RWPE2 (cell line): Measurements from ENCODE around the gene ZDHHC20.
"Not testable (repeated sequence)": the region's sequence is repeated elsewhere in the genome, so short reads cannot be mapped to it uniquely, and the experiment has no call there.

ENCODE experiments used
- ATAC-seq: fragments of 200-7000 bp; cut with Tn5 transposase; 3 replicates; pipeline ENCODE4 v1.9.1; 2021; ENCODE audit warnings: low read depth
- DNase-seq: peaks from one replicate; pipeline ENCODE4 v3.0.0-alpha.2; 2020; ENCODE audit warnings: low spot score
- H3K27ac ChIP-seq: fragments of 450-650 bp; 2 replicates; pipeline ENCODE4 v1.5.1; 2017; ENCODE audit warnings: mild to moderate bottlenecking; ENCODE audit not compliant: poor library complexity, severe bottlenecking
- H3K27me3 ChIP-seq: fragments of 250-450 bp; sonication (Bioruptor Pico); 2 replicates; pipeline ENCODE4 v1.5.1; 2021; ENCODE audit warnings: mild to moderate bottlenecking, moderate library complexity; ENCODE audit not compliant: insufficient read depth, poor library complexity, severe bottlenecking
- H3K36me3 ChIP-seq: fragments of 250-450 bp; sonication (Bioruptor Pico); 2 replicates; pipeline ENCODE4 v1.5.1; 2020; ENCODE audit warnings: low read depth, mild to moderate bottlenecking, moderate library complexity
- H3K4me1 ChIP-seq: fragments of 250-450 bp; sonication (Bioruptor Pico); 2 replicates; pipeline ENCODE4 v1.5.1; 2021; ENCODE audit warnings: mild to moderate bottlenecking, moderate library complexity; ENCODE audit not compliant: insufficient read depth, poor library complexity, severe bottlenecking
- H3K4me3 ChIP-seq: fragments of 250-450 bp; sonication (Bioruptor Pico); 2 replicates; pipeline ENCODE4 v1.5.1; 2021; ENCODE audit warnings: mild to moderate bottlenecking, moderate library complexity; ENCODE audit not compliant: severe bottlenecking
- H3K9me3 ChIP-seq: fragments of 250-450 bp; sonication (Bioruptor Pico); 2 replicates; pipeline ENCODE4 v1.5.1; 2021; ENCODE audit warnings: mild to moderate bottlenecking, moderate library complexity; ENCODE audit not compliant: severe bottlenecking
- TF ChIP-seq, protein P1 (sequence below): fragments of 450-650 bp; IDR thresholded peaks from one replicate; pipeline ENCODE4 v1.5.1; 2017; ENCODE audit warnings: mild to moderate bottlenecking, moderate library complexity; ENCODE audit not compliant: poor library complexity, severe bottlenecking

ZDHHC20 gene

DNA sequence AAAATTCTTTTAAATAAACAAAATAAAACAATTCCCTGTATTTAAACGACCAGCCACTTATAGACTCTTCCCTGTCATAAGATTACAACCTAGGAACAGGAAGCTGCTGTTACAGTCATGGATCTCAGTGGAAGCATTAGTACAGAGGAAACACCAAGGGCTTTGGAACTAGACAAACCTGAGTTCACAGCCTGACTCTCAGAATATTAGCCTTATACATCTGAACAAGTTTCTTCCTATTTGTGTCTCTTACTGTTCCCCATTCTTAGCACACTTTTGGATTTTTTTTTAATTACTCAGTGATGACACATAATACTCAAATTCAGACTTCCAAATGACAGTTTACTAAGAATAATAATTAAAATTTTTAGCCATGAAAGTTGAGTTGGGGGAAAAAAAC lies 46.1 kb downstream of the ZDHHC20 start:
- Histone ChIP-seq H3K36me3 (peaks cover 31% of the 10 kb centered on the region), H3K27ac (peak overlapping the region; percentile 21), H3K4me3 (no peak overlapping the region), H3K27me3 (no peaks in the 10 kb centered on the region), H3K9me3 (no peaks in the 10 kb centered on the region), H3K4me1 (no peaks in the 10 kb centered on the region)
- DNase-seq (no peak), ATAC-seq (peak; percentile 60; the same call in 2 of the 3 replicates)
- TF ChIP-seq, protein P1, sequence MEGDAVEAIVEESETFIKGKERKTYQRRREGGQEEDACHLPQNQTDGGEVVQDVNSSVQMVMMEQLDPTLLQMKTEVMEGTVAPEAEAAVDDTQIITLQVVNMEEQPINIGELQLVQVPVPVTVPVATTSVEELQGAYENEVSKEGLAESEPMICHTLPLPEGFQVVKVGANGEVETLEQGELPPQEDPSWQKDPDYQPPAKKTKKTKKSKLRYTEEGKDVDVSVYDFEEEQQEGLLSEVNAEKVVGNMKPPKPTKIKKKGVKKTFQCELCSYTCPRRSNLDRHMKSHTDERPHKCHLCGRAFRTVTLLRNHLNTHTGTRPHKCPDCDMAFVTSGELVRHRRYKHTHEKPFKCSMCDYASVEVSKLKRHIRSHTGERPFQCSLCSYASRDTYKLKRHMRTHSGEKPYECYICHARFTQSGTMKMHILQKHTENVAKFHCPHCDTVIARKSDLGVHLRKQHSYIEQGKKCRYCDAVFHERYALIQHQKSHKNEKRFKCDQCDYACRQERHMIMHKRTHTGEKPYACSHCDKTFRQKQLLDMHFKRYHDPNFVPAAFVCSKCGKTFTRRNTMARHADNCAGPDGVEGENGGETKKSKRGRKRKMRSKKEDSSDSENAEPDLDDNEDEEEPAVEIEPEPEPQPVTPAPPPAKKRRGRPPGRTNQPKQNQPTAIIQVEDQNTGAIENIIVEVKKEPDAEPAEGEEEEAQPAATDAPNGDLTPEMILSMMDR = no peak

DNA sequence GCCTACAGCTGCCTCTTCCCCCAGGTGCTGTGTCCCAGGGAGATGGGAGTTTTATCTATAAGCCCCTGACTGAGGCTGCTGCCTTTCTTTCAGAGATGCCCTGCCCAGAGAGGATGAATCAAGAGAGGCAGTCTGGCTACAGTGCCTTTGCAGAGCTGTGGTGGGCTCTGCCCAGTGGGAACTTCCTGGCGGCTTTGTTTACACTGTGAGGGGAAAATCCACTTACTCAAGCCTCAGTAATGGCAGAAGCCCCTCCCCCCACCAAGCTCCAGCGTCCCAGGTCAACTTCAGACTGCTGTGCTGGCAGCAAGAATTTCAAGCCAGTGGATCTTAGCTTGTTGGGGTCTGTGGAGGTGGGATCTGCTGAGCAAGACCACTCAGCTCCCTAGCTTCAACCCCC lies 48.6 kb downstream of the ZDHHC20 start:
- H3K27ac ChIP-seq, H3K9me3 ChIP-seq, H3K27me3 ChIP-seq, DNase-seq, H3K4me1 ChIP-seq, ATAC-seq, H3K4me3 ChIP-seq: not testable (repeated sequence)
- H3K36me3 ChIP-seq = peaks cover 28% of the 10 kb centered on the region

DNA sequence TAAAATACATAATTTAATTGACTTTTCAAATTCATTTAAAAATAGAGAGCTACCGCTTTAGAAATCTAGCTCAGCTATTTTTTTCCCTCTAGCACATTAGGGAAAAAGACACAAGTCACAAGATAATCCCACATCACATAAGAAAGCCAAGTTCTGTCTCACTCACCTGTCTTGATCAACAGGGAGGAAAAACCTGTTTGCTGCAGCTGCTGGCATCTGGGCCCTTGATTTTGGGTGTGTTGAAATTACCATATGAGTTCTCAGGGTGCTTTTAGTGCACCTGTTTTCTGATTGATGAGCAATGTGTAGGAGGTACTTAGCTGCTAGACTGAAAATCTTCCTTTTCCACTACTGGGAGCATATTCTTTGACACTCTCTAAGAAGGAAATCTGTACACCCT lies 53.8 kb downstream of the ZDHHC20 start:
- H3K27me3 ChIP-seq = no peaks in the 10 kb centered on the region
- no peak for ATAC-seq
- H3K27ac ChIP-seq = no peak overlapping the region
- no peak overlapping the region for H3K4me3 ChIP-seq
- H3K4me1 ChIP-seq = peaks cover 4% of the 10 kb centered on the region
- TF ChIP-seq, protein P1 = no peak
- no peaks in the 10 kb centered on the region for H3K9me3 ChIP-seq
- peaks cover 23% of the 10 kb centered on the region for H3K36me3 ChIP-seq
- DNase-seq = no peak

DNA sequence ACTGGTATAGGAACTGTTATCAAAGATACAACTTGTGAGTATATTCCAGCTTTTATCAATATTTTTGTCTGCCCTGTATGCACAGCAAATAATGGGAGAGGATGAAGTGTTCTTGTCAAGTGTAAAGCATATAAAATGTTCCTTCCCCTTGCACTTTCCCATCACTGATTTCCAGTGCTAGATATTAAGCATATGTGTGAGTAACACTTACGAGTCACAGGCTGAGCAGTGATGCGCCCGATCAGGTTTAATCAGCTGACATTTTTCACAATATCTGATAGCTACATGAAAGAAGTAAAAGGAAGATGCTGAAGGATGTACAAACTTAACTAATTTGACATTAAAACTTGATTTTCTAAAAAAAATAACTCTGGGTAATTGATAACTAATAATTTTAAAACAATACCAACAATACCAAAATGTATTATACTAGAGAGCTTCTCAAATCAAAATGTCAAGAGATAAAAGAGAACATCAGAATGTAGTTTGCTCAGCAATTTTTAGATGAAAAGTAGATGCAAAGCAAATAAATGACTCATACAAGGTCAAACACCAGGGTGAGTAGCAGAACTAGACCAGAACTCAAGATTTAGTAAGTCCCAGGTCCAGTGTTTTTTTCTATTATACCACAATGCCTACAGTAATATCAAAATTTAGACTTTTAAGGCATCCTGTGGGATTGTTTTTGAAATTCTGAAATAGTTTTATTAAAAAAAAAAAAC lies 56.4 kb downstream of the ZDHHC20 start:
- peaks cover 24% of the 10 kb centered on the region for H3K36me3 ChIP-seq
- no peak for DNase-seq

DNA sequence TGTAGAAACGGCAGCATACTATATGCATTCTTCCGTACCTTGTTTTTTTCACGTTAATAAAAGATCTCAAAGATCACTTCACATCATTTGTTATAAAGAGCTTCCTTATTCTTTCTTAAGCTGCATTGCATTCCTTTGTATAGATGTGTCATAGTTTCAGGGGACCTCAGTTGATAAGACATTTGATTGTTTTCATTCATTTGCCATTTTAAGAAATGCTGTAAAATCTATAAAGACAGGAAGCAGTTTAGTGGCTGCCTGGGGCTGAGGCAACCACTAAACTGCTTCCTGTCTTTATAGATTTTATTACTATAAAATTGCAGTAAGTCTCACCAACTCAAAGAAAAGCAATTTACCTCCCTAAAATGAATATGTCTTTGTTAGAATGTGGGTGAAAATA lies 59.4 kb downstream of the ZDHHC20 start:
- peaks cover 8% of the 10 kb centered on the region for H3K4me1 ChIP-seq
- no peaks in the 10 kb centered on the region for H3K9me3 ChIP-seq
- ATAC-seq = no peak
- TF ChIP-seq, protein P1 = no peak
- no peaks in the 10 kb centered on the region for H3K27me3 ChIP-seq
- H3K27ac ChIP-seq = no peak overlapping the region
- DNase-seq = no peak
- peaks cover 24% of the 10 kb centered on the region for H3K36me3 ChIP-seq
- H3K4me3 ChIP-seq = no peak overlapping the region

More for the DNA sequence above, 56.4 kb downstream of the ZDHHC20 start:
- ATAC-seq = peak; percentile 41; the same call in 1 of the 3 replicates
- H3K9me3 ChIP-seq = no peaks in the 10 kb centered on the region
- no peaks in the 10 kb centered on the region for H3K27me3 ChIP-seq
- no peak overlapping the region for H3K4me3 ChIP-seq
- TF ChIP-seq, protein P1 = no peak
- no peak overlapping the region for H3K27ac ChIP-seq
- H3K4me1 ChIP-seq = peaks cover 8% of the 10 kb centered on the region
